CD4-positive, alpha-beta T cell (primary cell): ENCODE data around the gene TNRC18. TPM values are rescaled to one million over a fixed set of nuclear protein-coding genes. Genes with fewer than 3 reads are reported as not detected.

Source experiments
- ATAC-seq: fragments of 200-7000 bp; cut with Tn5 transposase; one replicate; pipeline ENCODE4 v1.10.0; 2022; ENCODE audit warnings: mild to moderate bottlenecking; ENCODE audit not compliant: poor library complexity
- CTCF ChIA-PET: fragments of 350-600 bp; sonication (Branson Sonifier 250); formaldehyde crosslinking; loops from one replicate; lab custom pipeline; 2021; ENCODE audit warnings: antibody characterized with exemption, inconsistent platforms; lab: Charles Lee
- POLR2A ChIA-PET: fragments of 350-600 bp; sonication (Branson Sonifier 250); formaldehyde crosslinking; loops from one replicate; lab custom pipeline; 2021; ENCODE audit warnings: antibody characterized with exemption, inconsistent platforms; lab: Charles Lee
- DNase-seq, 14 experiments: peaks; one replicate each; pipeline ENCODE4 v3.0.0-alpha.2; 2013 to 2020; ENCODE audit warnings: mixed read lengths in 2 of 14
- H3K27ac ChIP-seq, 2 donors: one replicate each; pipeline versions ENCODE4 v1.5.1 to v1.7.0; 2013; ENCODE audit warnings: low read length in 2 of 2, low read depth in 1 of 2, mild to moderate bottlenecking in 1 of 2
- H3K27me3 ChIP-seq, 2 experiments: 1 replicate in 1 of 2; 2 replicates in 1 of 2; pipeline versions ENCODE4 v1.6.1 to v1.7.0; 2013; ENCODE audit warnings: low read length in 2 of 2, control low read depth in 1 of 2, mild to moderate bottlenecking in 1 of 2, moderate library complexity in 1 of 2; ENCODE audit not compliant: insufficient read depth in 2 of 2, control insufficient read depth in 1 of 2
- H3K36me3 ChIP-seq: one replicate; pipeline ENCODE4 v1.6.1; 2013; ENCODE audit warnings: low read length, control low read depth; ENCODE audit not compliant: insufficient read depth
- H3K4me1 ChIP-seq: one replicate; pipeline ENCODE4 v1.6.1; 2013; ENCODE audit warnings: low read length, control low read depth; ENCODE audit not compliant: insufficient read depth
- H3K4me3 ChIP-seq: one replicate; pipeline ENCODE4 v1.5.1; 2013; ENCODE audit warnings: mild to moderate bottlenecking, low read length, moderate library complexity
- H3K9me3 ChIP-seq, 2 experiments: 1 replicate in 1 of 2; 2 replicates in 1 of 2; pipeline versions ENCODE4 v1.6.1 to v1.7.0; 2013; ENCODE audit warnings: low read length in 2 of 2, mild to moderate bottlenecking in 2 of 2, control low read depth in 1 of 2, moderate library complexity in 1 of 2; ENCODE audit not compliant: control insufficient read depth in 1 of 2, insufficient read depth in 1 of 2
- H3K27ac Mint-ChIP-seq: one replicate; pipeline ENCODE4 v1.8.0; 2020; ENCODE audit warnings: mixed read lengths
- H3K27me3 Mint-ChIP-seq: one replicate; pipeline ENCODE4 v1.8.0; 2021; ENCODE audit warnings: mixed read lengths
- H3K36me3 Mint-ChIP-seq: one replicate; pipeline ENCODE4 v1.8.0; 2021; ENCODE audit warnings: low read depth, mixed read lengths
- H3K4me1 Mint-ChIP-seq: one replicate; pipeline ENCODE4 v1.8.0; 2021; ENCODE audit warnings: low read depth, mixed read lengths
- H3K4me3 Mint-ChIP-seq: one replicate; pipeline ENCODE4 v1.8.0; 2020; ENCODE audit warnings: mild to moderate bottlenecking, mixed read lengths
- H3K9me3 Mint-ChIP-seq: one replicate; pipeline ENCODE4 v1.8.0; 2020; ENCODE audit warnings: mixed read lengths
- CTCF ChIP-seq: fragments of 200-600 bp; IDR thresholded peaks from one replicate; pipeline ENCODE4 v1.8.0; 2022; ENCODE audit warnings: antibody characterized with exemption, mild to moderate bottlenecking
- intact Hi-C, 2 experiments: fragments of 100-400 bp; cut with DNase I in 1 of 2; cut with micrococcal nuclease in 1 of 2; formaldehyde crosslinking; loops; one replicate each; pipeline versions ENCODE4 v1.15.1 to v1.9.0; 2023 to 2025; cut with DNase I, micrococcal nuclease
- total RNA-seq, 174 experiments: library from RNA in 2 of 174; stranded (reverse) in 2 of 174; gene quantifications; one replicate each; pipeline ENCODE4 v1.2.3 and lab custom pipeline; 2021 to 2026

The TNRC18 gene
- total RNA-seq, 2 experiments from 2014 or later, result 69.9 TPM

GRCh38 chr7:5436003-5436678 lies 12.5 kb upstream of the TNRC18 start:
- no peak for DNase-seq
- intact Hi-C loops, result no loop called here
- ATAC-seq, result no peak
- Mint-ChIP-seq H3K4me1 (no peaks in the 10 kb centered on the region), H3K9me3 (no peaks in the 10 kb centered on the region), H3K36me3 (peaks cover 10% of the 10 kb centered on the region), H3K27ac (no peak overlapping the region), H3K4me3 (no peak overlapping the region), H3K27me3 (peaks cover 32% of the 10 kb centered on the region)
- no peaks in the 10 kb centered on the region for H3K36me3 ChIP-seq
- no peak overlapping the region for H3K4me3 ChIP-seq
- no peaks in the 10 kb centered on the region for H3K4me1 ChIP-seq
- no peak for TF ChIP-seq CTCF
- H3K27ac ChIP-seq, result no peak overlapping the region
- CTCF ChIA-PET, result no interaction called here
- peaks cover 9 to 11% of the 10 kb centered on the region in 2 experiments for H3K27me3 ChIP-seq
- H3K9me3 ChIP-seq, result peaks cover 5 to 30% of the 10 kb centered on the region in 2 experiments
- POLR2A ChIA-PET, result interaction anchor here (0.7 kb wide), 1 partner anchor 59 kb away, joined by 4 read pairs; no protein-coding TSS in a partner anchor

- no peaks in the 10 kb centered on the region for H3K4me1 Mint-ChIP-seq
- TF ChIP-seq CTCF, result no peak
- no peak for ATAC-seq
- no peaks in the 10 kb centered on the region for H3K4me1 ChIP-seq
- ChIA-PET POLR2A (no interaction called here), CTCF (no interaction called here)
- H3K36me3 Mint-ChIP-seq, result peaks cover 10% of the 10 kb centered on the region
- H3K27ac Mint-ChIP-seq, result no peak overlapping the region
- H3K36me3 ChIP-seq, result no peaks in the 10 kb centered on the region
- peaks cover 5 to 30% of the 10 kb centered on the region in 2 experiments for H3K9me3 ChIP-seq
- H3K27ac ChIP-seq, result no peak overlapping the region
- intact Hi-C loops, result no loop called here
- peaks cover 36% of the 10 kb centered on the region for H3K27me3 Mint-ChIP-seq
- no peak overlapping the region for H3K4me3 Mint-ChIP-seq
- no peaks in the 10 kb centered on the region for H3K9me3 Mint-ChIP-seq
- no peak overlapping the region for H3K4me3 ChIP-seq
- DNase-seq, result no peak
- H3K27me3 ChIP-seq, result peaks cover 14 to 15% of the 10 kb centered on the region in 2 experiments
These were observed 11.8 kb upstream of the TNRC18 start for GRCh38 chr7:5435291-5436002.

GRCh38 chr7:5433181-5433580 lies 9.5 kb upstream of the TNRC18 start:
- Mint-ChIP-seq H3K36me3 (peaks cover 10% of the 10 kb centered on the region), H3K4me3 (no peak overlapping the region), H3K27ac (no peak overlapping the region), H3K4me1 (peaks cover 7% of the 10 kb centered on the region), H3K9me3 (no peaks in the 10 kb centered on the region), H3K27me3 (peaks cover 55% of the 10 kb centered on the region)
- H3K36me3 ChIP-seq, result no peaks in the 10 kb centered on the region
- ChIA-PET CTCF (interaction anchor here (0.5 to 1.6 kb wide), 2 partner anchors 33 to 37 kb away, joined by 4 read pairs; no protein-coding TSS in a partner anchor), POLR2A (no interaction called here)
- H3K27ac ChIP-seq, result no peak overlapping the region
- peaks cover 5 to 50% of the 10 kb centered on the region in 2 experiments for H3K9me3 ChIP-seq
- DNase-seq (no peak), ATAC-seq (no peak)
- H3K4me3 ChIP-seq, result no peak overlapping the region
- intact Hi-C loops, result no loop called here
- TF ChIP-seq CTCF, result no peak
- H3K27me3 ChIP-seq, result peaks cover 37 to 38% of the 10 kb centered on the region in 2 experiments
- H3K4me1 ChIP-seq, result peaks cover 18% of the 10 kb centered on the region
